Endothelial cell (in vitro differentiated cells): Measurements from ENCODE around the gene VAV2. TPM values are rescaled to one million over a fixed set of nuclear protein-coding genes. Genes with fewer than 3 reads are reported as not detected.

Experiments
- DNase-seq: peaks from one replicate; pipeline ENCODE4 v3.0.0; 2021; ENCODE audit warnings: low spot score
- H3K27ac Mint-ChIP-seq: one replicate; pipeline ENCODE4 v1.8.0; 2021; ENCODE audit warnings: mixed read lengths, inconsistent platforms; ENCODE audit not compliant: unreplicated experiment
- H3K27me3 Mint-ChIP-seq: one replicate; pipeline ENCODE4 v1.8.0; 2021; ENCODE audit warnings: mild to moderate bottlenecking, moderate library complexity, mixed read lengths, inconsistent platforms; ENCODE audit not compliant: unreplicated experiment
- H3K36me3 Mint-ChIP-seq: one replicate; pipeline ENCODE4 v1.8.0; 2021; ENCODE audit warnings: mild to moderate bottlenecking, low read depth, mixed read lengths, inconsistent platforms; ENCODE audit not compliant: unreplicated experiment
- H3K4me1 Mint-ChIP-seq: one replicate; pipeline ENCODE4 v1.8.0; 2021; ENCODE audit warnings: mild to moderate bottlenecking, mixed read lengths, inconsistent platforms; ENCODE audit not compliant: unreplicated experiment
- H3K4me3 Mint-ChIP-seq: one replicate; pipeline ENCODE4 v1.8.0; 2021; ENCODE audit warnings: mild to moderate bottlenecking, mixed read lengths, inconsistent platforms; ENCODE audit not compliant: unreplicated experiment
- H3K9me3 Mint-ChIP-seq: one replicate; pipeline ENCODE4 v1.8.0; 2021; ENCODE audit warnings: mixed read lengths, inconsistent platforms; ENCODE audit not compliant: unreplicated experiment
- total RNA-seq: library from RNA; stranded (reverse); fragmentation: NEBNext Ultra II Directional; extraction: Animal tissue kit (Norgen Biotek cat#: 25700); gene quantifications from one replicate; pipeline ENCODE4 v1.2.1, GENCODE V29; 2021; ENCODE audit not compliant: unreplicated experiment
- TF ChIP-seq, protein P1 (sequence below): fragments of 200-600 bp; sonication (generic); IDR thresholded peaks from one replicate; pipeline ENCODE4 v1.5.0; 2021; ENCODE audit warnings: antibody characterized with exemption; ENCODE audit not compliant: unreplicated experiment

VAV2 gene
- total RNA-seq, 1 donor from 2014 or later: 27.2 TPM

DNA sequence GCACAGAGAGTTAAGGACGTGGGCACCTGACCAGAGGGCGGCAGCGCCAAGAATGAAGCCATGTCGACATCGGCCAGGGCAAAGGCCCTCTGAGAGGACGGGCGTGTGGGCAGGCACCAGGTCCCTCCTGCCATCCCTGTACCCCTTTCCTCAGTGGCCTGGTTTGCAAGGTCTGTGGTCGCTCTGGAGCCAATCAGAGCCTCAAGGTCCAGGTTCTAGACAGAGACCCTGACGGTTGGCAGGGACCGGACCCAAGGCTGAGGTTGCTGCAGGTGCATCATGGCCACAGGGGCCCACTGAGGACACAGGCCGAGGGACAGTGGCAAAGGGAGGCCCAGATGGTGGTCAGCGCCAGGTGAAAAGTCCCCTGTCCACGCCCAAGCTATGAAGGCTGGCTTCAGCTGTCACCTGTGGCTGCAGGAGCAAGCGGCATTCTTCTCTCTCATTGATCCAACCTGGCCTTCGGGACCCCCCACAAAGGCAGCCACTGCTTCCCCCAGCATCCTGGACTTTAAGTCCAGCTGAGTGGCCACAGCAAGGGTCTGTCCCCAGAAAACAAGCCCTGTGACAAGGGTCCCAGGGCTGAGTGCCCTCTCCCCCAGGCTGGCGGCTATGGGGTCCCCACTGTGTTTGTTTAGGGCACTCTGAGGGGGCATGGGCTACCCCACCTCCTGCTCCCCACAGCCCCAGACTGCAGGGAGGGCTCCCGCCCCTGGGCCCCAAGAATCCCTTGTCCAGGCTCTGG is 48.9 kb downstream of the VAV2 start:
- Mint-ChIP-seq H3K4me1 (peaks cover 14% of the 10 kb centered on the region), H3K4me3 (no peak overlapping the region), H3K27ac (no peak overlapping the region), H3K27me3 (peaks cover 5% of the 10 kb centered on the region), H3K9me3 (no peaks in the 10 kb centered on the region), H3K36me3 (peaks cover 4% of the 10 kb centered on the region)
- no peak for DNase-seq
- TF ChIP-seq, protein P1, sequence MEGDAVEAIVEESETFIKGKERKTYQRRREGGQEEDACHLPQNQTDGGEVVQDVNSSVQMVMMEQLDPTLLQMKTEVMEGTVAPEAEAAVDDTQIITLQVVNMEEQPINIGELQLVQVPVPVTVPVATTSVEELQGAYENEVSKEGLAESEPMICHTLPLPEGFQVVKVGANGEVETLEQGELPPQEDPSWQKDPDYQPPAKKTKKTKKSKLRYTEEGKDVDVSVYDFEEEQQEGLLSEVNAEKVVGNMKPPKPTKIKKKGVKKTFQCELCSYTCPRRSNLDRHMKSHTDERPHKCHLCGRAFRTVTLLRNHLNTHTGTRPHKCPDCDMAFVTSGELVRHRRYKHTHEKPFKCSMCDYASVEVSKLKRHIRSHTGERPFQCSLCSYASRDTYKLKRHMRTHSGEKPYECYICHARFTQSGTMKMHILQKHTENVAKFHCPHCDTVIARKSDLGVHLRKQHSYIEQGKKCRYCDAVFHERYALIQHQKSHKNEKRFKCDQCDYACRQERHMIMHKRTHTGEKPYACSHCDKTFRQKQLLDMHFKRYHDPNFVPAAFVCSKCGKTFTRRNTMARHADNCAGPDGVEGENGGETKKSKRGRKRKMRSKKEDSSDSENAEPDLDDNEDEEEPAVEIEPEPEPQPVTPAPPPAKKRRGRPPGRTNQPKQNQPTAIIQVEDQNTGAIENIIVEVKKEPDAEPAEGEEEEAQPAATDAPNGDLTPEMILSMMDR: no peak

DNA sequence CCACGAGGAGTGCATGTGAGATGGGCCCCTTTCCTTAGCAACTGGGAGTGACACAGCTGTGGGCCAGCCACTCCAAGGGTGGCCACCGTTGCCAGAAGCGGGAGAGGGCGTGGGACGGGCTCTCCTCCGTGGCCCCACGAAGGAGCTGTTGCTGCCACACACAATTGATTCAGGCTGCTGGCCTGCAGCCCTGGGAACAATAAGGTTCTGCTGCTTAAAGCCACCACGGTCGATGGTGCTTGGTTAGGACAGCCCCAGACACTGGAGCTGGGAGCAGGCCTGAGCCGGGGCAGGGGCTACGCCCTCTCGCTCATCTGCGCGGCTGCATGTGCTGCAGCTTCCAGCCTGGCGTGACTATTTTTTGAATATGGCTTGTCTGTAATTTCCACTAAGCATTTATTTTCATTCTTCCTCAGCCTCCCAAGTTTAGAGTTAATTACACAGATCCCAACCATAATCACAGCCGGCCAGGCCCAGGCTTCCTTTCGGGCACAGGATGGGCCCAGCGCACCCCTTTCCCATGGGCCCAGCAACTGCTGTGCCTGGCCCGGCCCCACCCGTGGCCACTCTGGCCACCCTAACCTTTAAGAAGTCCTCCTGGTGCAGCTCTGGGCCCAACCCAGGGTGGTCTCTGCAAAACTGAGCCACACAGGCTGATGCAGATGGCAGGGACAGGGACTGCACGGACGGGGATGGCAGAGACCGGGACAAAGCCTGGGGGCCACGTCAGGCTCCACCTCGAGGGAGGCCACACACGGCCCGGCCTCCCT is 49.7 kb downstream of the VAV2 start:
- no peak for DNase-seq
- Mint-ChIP-seq H3K9me3 (no peaks in the 10 kb centered on the region), H3K4me3 (no peak overlapping the region), H3K4me1 (peaks cover 10% of the 10 kb centered on the region), H3K27ac (no peak overlapping the region), H3K36me3 (peaks cover 4% of the 10 kb centered on the region), H3K27me3 (peaks cover 3% of the 10 kb centered on the region)
- TF ChIP-seq, protein P1: no peak

DNA sequence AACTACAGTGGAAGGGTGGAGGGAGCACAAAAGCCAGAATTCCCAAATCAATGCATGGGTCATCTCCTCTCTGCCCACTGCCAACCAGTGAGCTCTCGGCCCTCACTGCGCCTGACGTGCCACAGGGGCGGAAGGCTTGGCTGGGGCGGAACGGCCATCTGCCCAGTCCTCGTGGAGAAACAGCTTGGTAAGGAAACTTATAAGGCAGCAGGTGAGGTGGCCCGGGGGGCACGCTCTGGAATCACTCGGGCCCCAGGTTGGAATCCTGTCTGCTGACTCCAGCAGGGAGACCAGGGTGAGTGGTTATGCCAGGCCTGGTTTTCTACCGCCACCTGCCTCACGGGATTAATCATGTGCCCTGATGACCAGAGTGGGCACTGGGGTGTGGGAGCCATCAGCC is 52.3 kb downstream of the VAV2 start:
- Mint-ChIP-seq H3K36me3 (peaks cover 4% of the 10 kb centered on the region), H3K27me3 (peaks cover 6% of the 10 kb centered on the region), H3K27ac (no peak overlapping the region), H3K4me3 (no peak overlapping the region), H3K9me3 (no peaks in the 10 kb centered on the region), H3K4me1 (peaks cover 10% of the 10 kb centered on the region)
- no peak for DNase-seq
- TF ChIP-seq, protein P1: no peak

DNA sequence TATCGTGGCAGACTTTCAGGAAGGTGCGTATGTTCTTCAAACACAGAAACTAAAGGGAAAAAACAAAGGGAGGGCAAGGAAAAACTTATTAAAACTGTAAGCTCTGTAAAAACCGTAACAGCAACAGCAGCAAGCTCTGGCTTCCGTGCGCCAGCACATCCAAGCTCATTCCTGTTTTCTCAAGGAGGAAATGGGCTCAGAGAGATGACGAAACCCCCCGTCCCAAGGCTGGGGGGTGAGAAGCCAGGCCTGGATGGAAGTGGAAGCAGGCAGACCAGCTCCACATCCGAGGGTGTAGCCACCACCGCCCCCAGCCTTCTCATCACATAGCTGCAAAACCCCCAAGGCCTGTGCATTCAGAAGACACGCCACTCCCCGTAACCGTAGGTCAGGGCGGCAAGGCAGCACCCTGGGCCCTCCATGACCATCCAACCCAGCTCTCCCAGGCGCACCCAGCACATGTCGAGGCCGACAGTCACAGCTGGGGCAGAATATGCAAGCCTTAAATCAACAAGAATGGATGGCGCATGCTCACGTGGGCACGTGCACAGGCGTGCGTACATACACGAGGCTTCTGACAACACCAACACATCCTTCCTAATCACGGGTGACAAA is 52.8 kb downstream of the VAV2 start:
- H3K4me1 Mint-ChIP-seq: peaks cover 10% of the 10 kb centered on the region
- peaks cover 4% of the 10 kb centered on the region for H3K36me3 Mint-ChIP-seq
- peaks cover 6% of the 10 kb centered on the region for H3K27me3 Mint-ChIP-seq
- H3K4me3 Mint-ChIP-seq: no peak overlapping the region
- H3K9me3 Mint-ChIP-seq: no peaks in the 10 kb centered on the region
- H3K27ac Mint-ChIP-seq: peak overlapping the region; percentile 48
- TF ChIP-seq, protein P1: no peak
- DNase-seq: no peak
